Upper lobe of left lung (tissue), 6 donors: ENCODE measurements around the gene TSR2. TPM values are rescaled to one million over a fixed set of nuclear protein-coding genes. Genes with fewer than 3 reads are reported as not detected.
A peak's percentile ranks its signal among the peaks of the same experiment; 100 is the strongest.

Experiments
- ATAC-seq, 2 donors: fragments of 200-7000 bp; cut with Tn5 transposase; one replicate each; pipeline ENCODE4 v1.9.1; 2022; ENCODE audit warnings: mild to moderate bottlenecking in 2 of 2, moderate library complexity in 2 of 2; ENCODE audit not compliant: low FRiP score in 2 of 2
- DNase-seq, 2 donors: peaks; one replicate each; pipeline ENCODE4 v3.0.0-alpha.2; 2019 to 2020
- H3K27ac ChIP-seq, 4 donors: fragments of 200-600 bp; sonication (generic); one replicate each; pipeline ENCODE4 v1.5.1; 2016 to 2019
- H3K27me3 ChIP-seq, 4 donors: fragments of 200-600 bp; sonication (generic); one replicate each; pipeline ENCODE4 v1.5.1; 2017 to 2019
- H3K36me3 ChIP-seq, 4 donors: fragments of 200-600 bp; sonication (generic); one replicate each; pipeline ENCODE4 v1.5.1; 2016 to 2019
- H3K4me1 ChIP-seq, 4 donors: fragments of 200-600 bp; sonication (generic); one replicate each; pipeline ENCODE4 v1.5.1; 2018 to 2019
- H3K4me3 ChIP-seq, 4 donors: fragments of 200-600 bp; sonication (generic); one replicate each; pipeline ENCODE4 v1.5.1; 2017 to 2019; ENCODE audit warnings: mild to moderate bottlenecking in 2 of 4, moderate library complexity in 1 of 4
- H3K9me3 ChIP-seq, 4 donors: fragments of 200-600 bp; sonication (generic); one replicate each; pipeline ENCODE4 v1.5.1; 2018 to 2019
- EP300 ChIP-seq, 4 donors: sonication (generic); formaldehyde crosslinking; IDR thresholded peaks; one replicate each; pipeline ENCODE4 v1.5.1; 2017; ENCODE audit warnings: antibody characterized with exemption in 4 of 4, control low read depth in 2 of 4
- POLR2A ChIP-seq, 4 donors: fragments of 450-650 bp; IDR thresholded peaks; one replicate each; pipeline ENCODE4 v1.5.1; 2016 to 2017; ENCODE audit warnings: antibody characterized with exemption in 4 of 4, mild to moderate bottlenecking in 2 of 4
- POLR2AphosphoS5 ChIP-seq, 2 donors: sonication (generic); formaldehyde crosslinking; IDR thresholded peaks; one replicate each; pipeline ENCODE4 v1.5.1; 2017; ENCODE audit warnings: antibody characterized with exemption in 2 of 2
- WGBS, 2 donors: methylation state at CpG; one replicate each; pipeline ENCODE4 v1.1.5; 2017 to 2018; 5-methylcytosine and 5-hydroxymethylcytosine counted together
- total RNA-seq, 6 donors: library from RNA; depleted of rRNA in 4 of 6; stranded (reverse); fragments of >200 nt in 4 of 6; gene quantifications; one replicate each; pipeline versions ENCODE4 v1.1.0 to v1.2.1, GENCODE V29; 2016 to 2021
- TF ChIP-seq, protein P1 (sequence below), 6 experiments: fragments of 450-650 bp in 4 of 6; fragments of 200-600 bp in 2 of 6; sonication (generic) in 2 of 6; IDR thresholded peaks; one replicate each; pipeline ENCODE4 v1.5.1; 2016 to 2019; ENCODE audit warnings: antibody characterized with exemption in 6 of 6
- donor health status: DM: no; HTN: no; CAD: no; lungs with moderate emphysema.
- donor health status: DM: no; HTN: yes; CAD: no; lungs with severe emphysema.

The TSR2 gene
- total RNA-seq, 6 donors from 2014 or later = 11.5 to 43.3 (median 24.3) TPM

DNA sequence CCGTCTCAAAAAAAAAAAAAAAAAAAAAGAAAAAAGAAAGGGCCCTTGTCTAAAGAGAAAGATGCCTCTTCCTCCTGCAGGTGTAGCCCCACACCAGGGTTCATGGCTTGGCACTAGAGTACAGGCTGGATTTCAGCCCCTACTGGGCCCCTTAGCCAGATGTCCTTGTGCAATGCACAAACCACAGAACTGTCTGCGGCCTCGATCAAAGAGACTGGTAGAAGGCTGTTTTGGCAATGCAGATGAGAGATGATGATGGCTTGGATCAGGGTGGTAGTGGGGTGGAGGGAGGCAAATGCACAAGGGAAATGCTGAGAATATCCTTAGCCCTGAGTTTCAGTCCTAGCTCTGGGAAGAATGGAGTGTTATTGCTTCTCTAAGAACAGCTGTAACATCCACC, 26.5 kb upstream of the TSR2 start:
- 65 to 73% methylated on average over 3 of the region's 3 CpGs for WGBS, 2 donors
- Histone ChIP-seq H3K27me3 (no peaks in the 10 kb centered on the region), H3K9me3 (no peaks in the 10 kb centered on the region), H3K36me3 (no peaks in the 10 kb centered on the region), H3K4me3 (no peak overlapping the region), H3K4me1 (no peaks in the 10 kb centered on the region), H3K27ac (no peak overlapping the region)
- ATAC-seq (no peak), DNase-seq (no peak)
- no peak for TF ChIP-seq EP300 (IDR thresholded peaks at IDR 0.05)
- TF ChIP-seq, protein P1, sequence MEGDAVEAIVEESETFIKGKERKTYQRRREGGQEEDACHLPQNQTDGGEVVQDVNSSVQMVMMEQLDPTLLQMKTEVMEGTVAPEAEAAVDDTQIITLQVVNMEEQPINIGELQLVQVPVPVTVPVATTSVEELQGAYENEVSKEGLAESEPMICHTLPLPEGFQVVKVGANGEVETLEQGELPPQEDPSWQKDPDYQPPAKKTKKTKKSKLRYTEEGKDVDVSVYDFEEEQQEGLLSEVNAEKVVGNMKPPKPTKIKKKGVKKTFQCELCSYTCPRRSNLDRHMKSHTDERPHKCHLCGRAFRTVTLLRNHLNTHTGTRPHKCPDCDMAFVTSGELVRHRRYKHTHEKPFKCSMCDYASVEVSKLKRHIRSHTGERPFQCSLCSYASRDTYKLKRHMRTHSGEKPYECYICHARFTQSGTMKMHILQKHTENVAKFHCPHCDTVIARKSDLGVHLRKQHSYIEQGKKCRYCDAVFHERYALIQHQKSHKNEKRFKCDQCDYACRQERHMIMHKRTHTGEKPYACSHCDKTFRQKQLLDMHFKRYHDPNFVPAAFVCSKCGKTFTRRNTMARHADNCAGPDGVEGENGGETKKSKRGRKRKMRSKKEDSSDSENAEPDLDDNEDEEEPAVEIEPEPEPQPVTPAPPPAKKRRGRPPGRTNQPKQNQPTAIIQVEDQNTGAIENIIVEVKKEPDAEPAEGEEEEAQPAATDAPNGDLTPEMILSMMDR (IDR thresholded peaks at IDR 0.05) = no peak
- no peak for TF ChIP-seq POLR2A (IDR thresholded peaks at IDR 0.05)
- TF ChIP-seq POLR2AphosphoS5 (IDR thresholded peaks at IDR 0.05) = no peak

DNA sequence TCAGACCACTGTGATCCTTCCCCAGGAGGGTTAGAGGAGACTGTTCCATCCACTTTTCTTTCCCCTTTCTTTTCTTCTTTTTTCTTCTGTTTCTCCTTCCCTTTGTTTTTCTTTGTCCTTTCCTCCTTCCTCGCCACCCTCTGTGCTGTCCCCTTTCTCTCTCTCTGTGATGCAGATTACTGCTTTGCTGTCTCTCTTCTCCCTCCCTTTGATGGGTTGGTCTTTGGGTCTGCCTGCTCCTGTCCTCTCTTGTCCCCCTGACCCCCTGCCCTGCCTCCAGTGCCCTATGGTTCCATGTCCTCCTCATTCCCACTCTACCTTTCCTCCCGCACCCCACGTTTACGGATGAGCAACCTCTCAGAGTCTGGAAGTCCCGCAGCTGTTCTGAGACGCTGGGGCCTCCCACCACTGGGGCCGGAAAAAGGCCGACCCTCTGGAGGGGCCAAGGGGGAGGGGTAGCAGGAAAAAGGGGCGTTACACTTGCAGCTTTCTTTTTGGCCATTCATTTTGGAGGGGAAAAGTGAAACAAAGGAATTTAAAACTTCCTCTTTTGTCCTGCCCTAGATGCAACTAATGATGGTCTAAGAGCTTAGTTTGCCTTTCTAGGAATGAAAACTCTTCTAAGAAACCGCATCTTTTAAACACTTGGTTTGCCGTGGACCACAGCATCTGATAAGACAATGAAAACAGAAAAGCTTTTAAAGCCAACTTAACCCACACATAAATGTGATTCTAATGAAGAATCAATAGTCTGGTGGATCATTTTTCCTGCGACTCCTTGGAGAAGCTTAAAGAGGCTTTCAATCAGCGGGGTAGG, 24.5 kb upstream of the TSR2 start:
- TF ChIP-seq POLR2AphosphoS5 (IDR thresholded peaks at IDR 0.05) (no peak), EP300 (IDR thresholded peaks at IDR 0.05) (no peak), POLR2A (IDR thresholded peaks at IDR 0.05) (no peak)
- TF ChIP-seq, protein P1 (IDR thresholded peaks at IDR 0.05) = no peak
- no peaks in the 10 kb centered on the region for H3K4me1 ChIP-seq
- WGBS, 2 donors = 23 to 38% methylated on average over 11 to 13 of the region's 13 CpGs
- no peak overlapping the region for H3K27ac ChIP-seq
- no peak overlapping the region for H3K4me3 ChIP-seq
- DNase-seq (no peak), ATAC-seq (no peak)
- no peaks in the 10 kb centered on the region for H3K36me3 ChIP-seq
- H3K27me3 ChIP-seq = no peaks in the 10 kb centered on the region
- H3K9me3 ChIP-seq = no peaks in the 10 kb centered on the region

DNA sequence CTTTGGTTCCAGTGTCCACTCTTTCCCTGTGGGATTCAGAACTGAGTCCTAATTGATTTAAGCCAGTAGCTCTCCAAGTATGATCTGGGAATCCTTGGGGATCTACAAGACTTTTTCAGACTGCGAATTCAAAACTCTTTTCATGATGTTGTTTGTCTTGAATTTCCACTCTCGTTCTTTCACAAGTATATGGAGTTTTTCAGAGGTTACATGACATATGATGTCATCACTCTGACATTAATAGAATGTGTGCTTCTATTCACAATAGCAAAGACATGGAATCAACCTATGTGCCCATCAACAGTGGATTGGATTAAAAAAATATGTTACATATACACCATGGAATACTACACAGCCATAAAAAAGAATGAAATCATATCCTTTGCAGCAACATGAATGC, 23.2 kb upstream of the TSR2 start:
- ATAC-seq (no peak), DNase-seq (no peak)
- H3K36me3 ChIP-seq = no peaks in the 10 kb centered on the region
- TF ChIP-seq POLR2AphosphoS5 (IDR thresholded peaks at IDR 0.05) (no peak), POLR2A (IDR thresholded peaks at IDR 0.05) (no peak), EP300 (IDR thresholded peaks at IDR 0.05) (no peak)
- TF ChIP-seq, protein P1 (IDR thresholded peaks at IDR 0.05) = no peak
- no peak overlapping the region for H3K27ac ChIP-seq
- no peaks in the 10 kb centered on the region for H3K9me3 ChIP-seq
- no peak overlapping the region for H3K4me3 ChIP-seq
- WGBS, 2 donors = 77 to 94% methylated on average over 2 of the region's 2 CpGs
- H3K27me3 ChIP-seq = no peaks in the 10 kb centered on the region
- no peaks in the 10 kb centered on the region for H3K4me1 ChIP-seq

DNA sequence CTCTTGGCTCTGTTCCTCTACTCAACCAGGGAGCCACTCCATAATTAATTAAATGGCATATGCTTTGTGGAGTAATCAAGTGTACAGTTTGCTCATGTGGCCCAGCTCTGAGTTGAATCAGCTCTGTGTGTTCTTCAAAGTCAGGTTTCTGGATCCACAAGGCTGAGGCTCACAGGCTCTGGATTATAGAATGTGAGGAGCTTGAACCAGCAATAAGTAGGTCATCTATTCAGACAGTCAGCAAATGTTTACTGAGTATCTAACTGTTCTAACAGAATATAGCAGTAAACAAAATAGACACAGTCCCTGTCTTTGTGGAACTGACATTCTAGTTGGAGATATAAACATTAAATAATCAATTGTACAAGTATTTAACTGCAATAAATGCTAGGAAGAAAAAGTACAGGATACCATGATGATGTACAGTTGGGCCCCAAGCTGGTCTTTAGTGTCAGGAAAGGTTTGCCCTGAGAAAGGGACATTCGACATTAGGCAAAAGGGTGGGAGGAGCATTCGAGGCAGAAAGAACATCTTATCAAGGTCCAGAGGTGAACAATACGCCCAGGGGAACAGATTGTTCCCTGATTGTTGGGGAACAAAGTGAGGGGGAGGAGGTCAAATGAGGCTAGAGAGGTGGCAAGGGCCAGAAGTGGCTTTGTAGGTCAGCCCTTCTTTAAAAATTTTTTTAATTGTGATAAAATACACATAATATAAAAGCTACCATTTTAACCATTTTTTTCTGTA, 20.5 kb upstream of the TSR2 start:
- ATAC-seq (no peak), DNase-seq (no peak)
- no peak overlapping the region for H3K4me3 ChIP-seq
- no peak overlapping the region for H3K27ac ChIP-seq
- H3K27me3 ChIP-seq = no peaks in the 10 kb centered on the region
- WGBS, 2 donors = 26 to 50% methylated on average over 3 of the region's 3 CpGs
- no peaks in the 10 kb centered on the region for H3K9me3 ChIP-seq
- no peaks in the 10 kb centered on the region for H3K4me1 ChIP-seq
- no peak for TF ChIP-seq POLR2A (IDR thresholded peaks at IDR 0.05)
- peak in 2 of 4 donors; percentile 43 to 48 for TF ChIP-seq EP300 (IDR thresholded peaks at IDR 0.05)
- H3K36me3 ChIP-seq = no peaks in the 10 kb centered on the region

- ATAC-seq = no peak
- Histone ChIP-seq H3K4me1 (no peaks in the 10 kb centered on the region), H3K9me3 (no peaks in the 10 kb centered on the region), H3K36me3 (no peaks in the 10 kb centered on the region), H3K27ac (no peak overlapping the region), H3K4me3 (no peak overlapping the region), H3K27me3 (no peaks in the 10 kb centered on the region)
- WGBS, 2 donors = 68 to 83% methylated on average over 3 of the region's 3 CpGs
- no peak for TF ChIP-seq EP300 (IDR thresholded peaks at IDR 0.05)
- TF ChIP-seq, protein P1 (IDR thresholded peaks at IDR 0.05) = no peak
- no peak for TF ChIP-seq POLR2AphosphoS5 (IDR thresholded peaks at IDR 0.05)
- TF ChIP-seq POLR2A (IDR thresholded peaks at IDR 0.05) = no peak
- DNase-seq = no peak
Observed at GRCh38 chrX:54422168-54422567, 18.0 kb upstream of the TSR2 start.
